ENCODE data around the gene ATF6.

The ATF6 gene

DNA sequence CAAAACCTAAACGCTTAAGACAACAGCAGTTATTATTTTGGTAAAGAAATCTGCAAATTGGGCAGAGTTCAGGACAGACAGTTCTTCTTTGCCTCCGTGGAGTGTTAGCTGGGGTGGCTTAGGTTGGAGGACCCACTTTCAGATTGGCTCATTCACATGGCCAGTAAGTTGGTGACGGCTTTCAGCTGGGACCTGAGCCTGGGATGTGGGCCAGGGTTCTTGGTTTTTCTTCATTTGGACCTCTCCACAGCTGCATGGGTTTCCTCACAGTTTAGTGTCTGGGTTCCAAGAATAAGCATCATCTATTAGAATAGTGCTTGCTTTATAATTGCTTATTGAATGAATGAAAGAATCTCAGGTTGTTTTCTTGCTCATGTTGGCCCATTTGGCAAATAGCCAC, 72.2 kb downstream of the ATF6 start:
- DNase-seq, result no peak

DNA sequence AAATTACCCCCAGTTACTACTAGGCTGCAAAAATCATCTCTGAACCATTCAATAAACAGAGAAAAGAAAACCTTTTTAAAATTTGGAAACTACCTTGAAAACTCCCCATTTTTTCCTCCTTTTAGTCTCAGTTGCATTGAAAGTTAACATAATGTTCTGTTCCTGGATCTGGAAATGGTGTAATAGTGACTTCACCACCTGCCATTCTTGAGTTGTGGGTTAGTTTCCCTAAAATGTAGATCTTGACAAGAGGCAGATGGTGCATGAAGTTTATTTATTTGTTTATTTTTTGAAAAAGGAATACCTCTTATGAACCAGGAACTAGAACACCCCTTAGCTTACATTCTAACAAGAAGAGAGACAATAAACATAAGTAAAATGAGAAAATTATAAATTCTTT, 72.8 kb downstream of the ATF6 start:
- DNase-seq, result no peak

DNA sequence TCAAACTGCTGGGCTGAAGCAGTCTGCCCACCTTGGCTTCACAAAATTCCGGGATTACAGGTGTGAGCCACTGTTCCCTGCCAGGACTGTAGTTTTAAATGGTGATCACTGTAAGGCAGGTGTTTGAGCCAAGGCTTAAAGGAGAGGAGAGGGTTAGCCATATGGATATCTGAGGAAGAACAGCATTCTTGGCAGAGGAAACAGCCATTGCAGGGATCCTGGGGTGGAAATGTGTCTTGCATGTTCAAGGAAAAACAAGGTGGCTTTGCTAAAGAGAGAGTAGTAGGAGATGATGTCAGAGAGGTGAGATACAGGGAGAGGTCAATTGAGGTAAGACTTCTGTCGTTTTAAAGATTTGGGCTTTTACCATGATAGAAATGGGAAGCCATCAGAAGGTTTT, 73.5 kb downstream of the ATF6 start:
- no peak for DNase-seq

DNA sequence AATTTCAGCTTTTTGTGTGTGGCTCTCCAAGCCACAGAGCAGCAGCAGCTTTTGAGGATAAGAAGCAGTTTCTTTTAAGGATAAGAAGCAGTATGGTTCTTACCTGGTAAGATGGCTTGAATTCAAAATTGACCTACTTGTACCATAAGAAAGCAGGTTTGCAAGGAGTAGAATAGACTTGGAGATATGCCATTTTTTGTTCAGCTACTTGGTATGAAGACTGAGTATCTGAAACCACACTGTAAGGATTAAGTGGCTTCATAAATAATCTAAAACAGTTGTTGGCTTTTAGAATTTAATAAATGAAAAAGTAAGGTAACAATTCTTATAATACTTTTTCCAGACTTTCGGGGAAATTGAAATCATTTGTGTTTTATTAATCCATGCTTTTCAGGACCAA, 74.2 kb downstream of the ATF6 start:
- DNase-seq, result no peak

DNA sequence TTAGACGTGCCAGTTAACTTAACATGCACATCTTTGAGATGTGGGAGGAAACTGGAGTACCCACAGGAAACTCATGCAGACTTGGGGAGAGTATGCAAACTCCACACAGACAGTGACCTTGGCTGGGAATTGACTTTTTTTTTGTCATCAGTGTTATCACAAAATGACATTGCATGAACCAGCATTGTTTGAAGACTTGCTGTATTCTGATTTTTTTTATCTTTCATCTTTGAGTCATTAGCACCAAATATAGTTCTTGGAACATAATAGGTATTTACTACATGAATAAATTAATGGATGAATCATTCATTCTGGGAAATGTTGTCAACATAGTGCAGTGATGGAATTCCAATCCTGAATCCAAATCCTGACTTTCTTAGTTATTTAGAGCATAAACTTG, 77.0 kb downstream of the ATF6 start:
- DNase-seq, result peak; percentile 7

DNA sequence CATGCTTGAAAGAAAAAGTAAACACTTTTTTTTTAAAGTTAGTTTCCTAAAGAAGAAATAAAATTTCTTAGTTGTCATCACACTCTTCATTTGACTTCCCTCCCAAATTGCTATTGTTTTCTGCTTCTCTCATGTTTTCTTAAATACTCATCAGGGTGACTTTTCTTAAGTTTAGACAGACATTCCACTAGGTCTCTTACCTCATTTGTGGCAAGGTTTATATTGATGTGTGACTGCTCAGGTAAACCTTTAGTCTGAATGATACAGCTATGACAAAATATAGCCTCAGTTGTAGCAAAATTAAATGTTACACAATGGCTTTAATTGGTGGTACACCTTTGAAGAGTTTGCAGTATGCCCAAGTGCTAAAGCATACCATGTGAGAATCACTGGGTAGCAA, 78.6 kb downstream of the ATF6 start:
- no peak for DNase-seq

DNA sequence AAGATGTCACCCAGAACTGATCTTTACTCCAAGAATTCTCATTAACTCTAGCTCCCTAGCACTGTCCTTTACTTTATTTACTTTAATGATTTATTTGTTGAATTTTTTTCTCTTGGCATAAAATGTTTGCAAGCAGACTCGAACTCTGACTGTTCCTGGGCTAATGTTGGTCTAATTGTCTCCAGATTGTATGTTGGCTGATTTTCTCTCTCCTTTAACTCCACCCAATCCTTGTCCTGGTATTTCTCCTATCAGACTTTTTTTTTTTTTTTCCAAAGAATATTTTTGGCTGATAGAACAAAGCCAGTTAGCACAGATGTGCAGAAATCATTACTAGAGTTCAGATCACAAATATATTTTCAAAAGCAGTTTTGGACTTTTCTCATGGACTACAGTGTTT, 82.6 kb downstream of the ATF6 start:
- DNase-seq, result no peak

DNA sequence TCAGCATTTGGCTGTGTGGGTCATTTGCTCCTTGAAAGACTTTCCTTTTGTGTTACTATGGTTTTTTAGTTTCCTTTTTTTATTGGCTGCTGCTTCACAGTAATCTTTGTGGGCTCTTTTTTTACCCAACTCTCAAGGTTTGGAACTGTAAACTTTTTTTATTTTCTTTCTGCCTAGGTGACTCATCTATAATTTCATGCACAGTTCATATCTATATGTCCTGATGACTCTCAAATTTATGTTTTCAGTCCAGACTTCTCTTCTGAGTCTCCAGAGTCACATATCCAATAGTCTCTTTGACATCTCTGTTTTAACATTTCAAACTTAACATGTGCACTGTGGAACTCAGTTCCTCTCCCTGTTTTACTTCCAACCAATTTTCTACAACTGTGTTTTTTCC, 83.4 kb downstream of the ATF6 start:
- no peak for DNase-seq

DNA sequence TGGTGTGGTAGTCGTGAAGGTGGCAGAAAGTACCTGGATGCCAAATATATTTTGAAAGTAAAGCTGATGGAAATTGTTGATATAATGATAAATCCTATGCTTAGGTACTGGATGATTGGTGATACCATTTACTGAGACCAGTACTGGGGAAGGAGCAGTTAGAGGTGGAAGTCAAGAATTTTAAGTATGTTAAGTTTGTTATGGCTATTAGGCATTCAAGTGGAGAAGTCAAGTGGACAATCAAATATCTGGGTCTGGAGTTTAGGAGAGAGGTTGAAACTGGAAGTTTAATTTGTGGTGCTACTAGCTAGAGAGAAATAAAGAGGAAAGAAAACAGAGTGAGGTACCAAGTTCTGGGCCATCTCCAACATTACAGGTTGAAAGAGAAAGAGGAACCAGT, 89.1 kb downstream of the ATF6 start:
- no peak for DNase-seq

DNA sequence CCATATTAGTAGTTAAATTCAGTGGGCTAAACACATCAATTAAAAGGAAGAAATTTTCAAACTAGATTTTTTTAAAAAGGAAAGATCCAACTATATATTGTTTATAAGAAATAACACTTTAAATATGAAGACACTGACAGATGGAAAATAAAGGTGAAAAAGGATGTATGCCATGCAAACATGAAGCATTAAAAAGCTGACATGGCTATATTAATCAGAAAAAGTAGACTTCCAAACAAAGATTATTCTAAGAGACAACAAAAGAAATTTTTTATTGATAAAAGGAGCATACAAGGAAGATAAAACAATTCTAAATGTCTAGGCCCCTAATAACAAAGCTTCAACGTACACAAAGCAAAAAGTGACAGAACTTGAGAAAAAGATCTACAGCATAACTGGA, 92.2 kb downstream of the ATF6 start:
- DNase-seq, result no peak

DNA sequence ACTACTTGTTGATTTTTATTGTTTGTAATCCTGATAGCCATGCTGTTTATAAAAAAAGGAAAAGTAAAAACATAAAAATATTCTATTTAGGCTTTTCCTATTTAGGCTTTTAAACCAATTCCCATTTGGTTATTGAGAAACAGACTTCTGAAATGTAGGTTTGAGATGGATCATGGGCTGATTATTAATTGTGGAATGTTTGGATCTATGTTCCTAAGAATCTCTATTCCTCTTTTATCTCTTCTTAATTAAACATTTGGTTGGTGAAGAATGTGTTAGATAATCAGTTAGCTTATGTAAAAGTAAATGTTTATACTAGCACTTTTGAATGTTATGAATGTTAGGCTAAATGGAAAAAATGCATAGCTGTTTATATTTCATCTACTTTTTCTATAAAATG, 97.4 kb downstream of the ATF6 start:
- no peak for DNase-seq

DNA sequence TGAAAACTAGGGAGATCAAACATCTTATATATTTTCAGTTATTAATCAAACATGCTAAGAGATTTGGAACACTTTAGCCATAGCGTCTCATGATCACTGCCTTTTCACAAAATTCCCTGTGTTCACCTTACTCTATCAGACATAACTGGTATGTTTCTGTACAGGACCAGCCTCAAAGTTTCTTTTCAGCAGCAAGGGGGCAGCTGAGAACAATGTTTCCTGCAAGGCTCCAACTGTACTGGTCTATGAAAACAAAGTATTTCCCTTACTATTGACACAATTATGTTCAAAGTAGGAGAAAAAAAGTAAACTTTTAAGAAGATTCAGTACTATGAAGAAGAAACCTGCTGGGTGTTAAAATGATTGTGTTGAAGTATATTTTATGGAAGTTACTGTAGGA, 98.5 kb downstream of the ATF6 start:
- DNase-seq, result peak; percentile 17

DNA sequence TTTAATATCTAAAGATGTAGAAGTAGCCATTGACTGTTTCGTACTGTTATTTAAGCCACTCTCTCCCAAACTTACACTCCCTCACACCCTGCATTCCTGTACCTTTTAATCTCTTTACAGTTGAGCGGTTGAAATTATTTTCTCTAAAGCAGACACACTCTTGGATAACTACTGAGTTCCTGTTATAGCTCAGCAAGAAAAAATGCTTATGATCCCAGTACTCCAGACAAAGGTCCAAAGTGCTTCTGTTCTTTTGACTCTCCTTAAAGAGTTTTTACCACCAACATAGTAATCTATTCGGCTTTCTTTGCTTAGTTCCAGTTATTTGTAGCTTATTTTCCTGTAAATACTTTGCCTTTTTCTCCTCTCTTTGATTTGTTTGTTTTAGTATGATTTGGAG, 100.1 kb downstream of the ATF6 start:
- no peak for DNase-seq

DNA sequence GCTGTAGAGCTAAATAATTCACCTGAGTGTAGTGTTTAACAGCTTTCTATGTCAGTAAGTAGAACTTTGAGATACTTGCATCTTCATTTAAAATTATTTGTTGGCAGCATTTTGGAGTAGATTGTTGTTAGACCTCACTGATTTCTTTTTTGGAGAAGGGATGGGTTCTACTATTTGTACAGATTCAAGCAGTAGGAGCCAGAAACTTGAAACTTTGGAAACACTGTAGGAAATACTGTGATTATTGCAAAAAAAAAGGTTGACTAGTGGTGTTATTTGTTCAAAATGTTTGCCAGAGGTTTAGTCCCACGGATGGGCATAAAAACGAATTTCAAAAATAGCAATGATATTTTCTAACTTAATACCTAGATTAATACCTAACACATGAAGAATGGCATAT, 102.7 kb downstream of the ATF6 start:
- no peak for DNase-seq

DNA sequence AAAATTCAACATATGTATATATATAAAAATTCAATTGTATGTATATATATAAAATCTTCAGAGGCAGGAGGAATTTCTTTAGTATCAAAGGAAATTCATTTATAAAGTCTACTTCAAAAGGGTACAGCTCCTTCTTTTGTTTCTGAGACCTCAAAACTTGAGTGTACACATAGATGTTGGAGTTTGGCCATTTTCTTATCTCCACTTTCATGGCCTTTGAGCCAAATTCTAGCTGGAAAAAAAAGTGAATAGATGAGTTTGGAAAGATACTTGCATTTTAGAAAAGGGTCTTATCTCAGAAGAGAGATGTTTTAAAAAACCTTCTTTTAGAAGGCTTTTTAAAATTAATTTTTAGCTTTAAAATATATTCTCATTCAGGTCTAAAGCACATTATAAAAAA, 103.2 kb downstream of the ATF6 start:
- peak; percentile 20 for DNase-seq

DNA sequence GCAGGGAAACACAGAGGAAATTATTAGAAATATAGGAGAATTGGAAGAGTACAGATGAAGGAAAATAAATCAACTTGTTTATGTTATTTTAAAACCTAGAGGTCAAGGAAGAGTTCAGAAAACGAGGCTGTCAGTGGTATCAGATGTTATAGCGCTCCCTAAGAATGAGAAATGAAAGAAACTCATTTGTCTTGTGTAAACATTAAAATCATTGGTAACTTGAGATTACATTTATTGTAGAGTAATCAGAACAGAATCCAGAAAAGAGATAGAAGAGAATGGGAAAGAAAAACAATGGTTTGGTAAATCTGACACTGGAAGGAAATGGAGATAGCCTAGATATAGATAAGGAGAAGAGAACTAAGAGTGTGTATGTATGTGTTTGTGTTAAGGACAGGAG, 106.4 kb downstream of the ATF6 start:
- DNase-seq, result no peak

DNA sequence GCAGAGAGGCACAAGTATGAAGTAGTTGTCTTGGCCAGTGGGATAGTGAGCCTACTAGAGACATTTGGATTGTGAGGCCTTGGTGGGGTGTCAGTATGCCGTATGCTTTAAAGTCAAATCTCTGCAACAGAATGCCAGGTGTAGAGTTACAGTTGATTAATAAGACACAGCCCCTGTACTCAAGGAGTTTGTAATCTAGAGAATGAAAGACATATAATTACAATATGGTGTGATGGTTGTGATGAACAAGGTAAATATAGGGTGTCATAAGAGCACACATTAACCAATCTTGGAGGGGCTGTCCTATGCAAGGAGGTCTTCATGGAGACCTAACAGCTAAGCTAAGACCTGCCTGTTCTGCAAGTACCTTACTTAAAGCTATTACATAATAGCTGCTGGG, 113.1 kb downstream of the ATF6 start:
- DNase-seq, result no peak

DNA sequence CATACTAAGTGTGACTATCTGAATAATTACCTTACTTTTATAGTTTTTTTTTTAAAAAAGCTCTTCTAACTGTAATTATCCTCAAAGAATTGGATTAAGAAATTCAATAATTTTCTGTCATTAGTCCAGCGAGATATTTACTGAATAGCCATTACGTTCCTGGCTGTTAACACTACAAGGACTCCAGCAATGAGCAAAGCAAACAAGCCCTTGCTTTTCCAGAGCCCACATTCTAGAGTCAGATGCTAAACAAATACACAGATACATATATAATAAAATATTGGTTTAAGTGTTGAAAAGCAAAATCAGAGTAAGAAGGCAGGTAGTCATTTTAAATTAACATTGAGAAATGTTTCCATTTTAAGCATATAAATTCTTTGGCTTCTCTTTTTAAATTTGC, 118.4 kb downstream of the ATF6 start:
- DNase-seq, result no peak

DNA sequence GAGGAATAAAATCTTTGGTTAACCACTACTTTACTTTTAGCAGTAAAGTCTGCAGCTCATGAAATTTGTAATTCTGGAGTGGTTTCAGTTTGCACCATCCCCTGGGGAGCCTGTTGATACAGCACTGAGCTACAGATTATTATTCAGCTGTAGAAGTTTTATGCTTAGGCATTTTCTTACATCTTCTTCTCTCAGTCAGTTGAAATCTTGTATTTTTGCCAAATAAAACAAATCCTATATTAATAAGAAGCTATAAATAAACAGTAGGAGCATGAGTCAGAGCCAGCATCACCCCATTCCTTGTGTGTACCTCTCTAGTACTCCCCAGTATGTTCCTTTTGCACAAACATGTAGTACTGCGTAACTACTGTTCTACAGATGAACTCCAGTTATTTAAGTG, 118.9 kb downstream of the ATF6 start:
- DNase-seq, result no peak

DNA sequence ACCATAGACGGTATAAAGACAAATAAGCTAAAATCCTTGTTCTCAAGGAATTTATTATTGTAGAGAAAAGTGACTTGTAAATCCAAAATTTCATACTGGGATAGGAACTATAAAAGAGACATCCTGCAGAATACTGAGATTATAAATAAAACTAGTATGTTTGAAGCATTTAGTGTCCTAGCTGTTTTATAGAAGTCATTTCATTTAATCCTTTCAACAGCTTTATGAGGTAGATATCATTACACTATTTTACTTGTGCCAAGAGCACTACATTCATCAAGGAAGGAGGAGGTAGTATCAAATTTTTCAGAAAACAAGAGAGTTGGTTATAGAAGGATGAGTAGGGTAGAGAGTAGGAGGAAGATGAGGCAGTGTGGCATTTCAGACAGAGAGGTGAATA, 119.6 kb downstream of the ATF6 start:
- DNase-seq, result no peak

DNA sequence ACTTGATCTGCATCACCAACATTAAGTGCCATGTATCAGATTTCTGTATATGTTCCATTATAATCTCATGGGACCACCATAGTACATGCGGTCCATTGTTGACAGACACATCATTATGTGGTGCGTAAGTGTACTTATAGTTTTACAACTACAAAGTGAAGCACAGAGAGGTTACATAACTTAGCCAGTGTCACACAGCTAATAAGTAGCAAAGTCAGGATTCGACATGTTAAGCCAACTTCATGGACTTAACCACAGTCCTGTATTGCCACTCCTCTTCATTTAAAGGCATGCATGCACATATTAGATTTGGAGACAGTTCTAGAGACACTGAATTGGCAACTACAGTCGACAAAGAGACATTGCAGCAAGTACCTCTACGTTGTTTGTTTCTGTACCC, 120.5 kb downstream of the ATF6 start:
- no peak for DNase-seq

DNA sequence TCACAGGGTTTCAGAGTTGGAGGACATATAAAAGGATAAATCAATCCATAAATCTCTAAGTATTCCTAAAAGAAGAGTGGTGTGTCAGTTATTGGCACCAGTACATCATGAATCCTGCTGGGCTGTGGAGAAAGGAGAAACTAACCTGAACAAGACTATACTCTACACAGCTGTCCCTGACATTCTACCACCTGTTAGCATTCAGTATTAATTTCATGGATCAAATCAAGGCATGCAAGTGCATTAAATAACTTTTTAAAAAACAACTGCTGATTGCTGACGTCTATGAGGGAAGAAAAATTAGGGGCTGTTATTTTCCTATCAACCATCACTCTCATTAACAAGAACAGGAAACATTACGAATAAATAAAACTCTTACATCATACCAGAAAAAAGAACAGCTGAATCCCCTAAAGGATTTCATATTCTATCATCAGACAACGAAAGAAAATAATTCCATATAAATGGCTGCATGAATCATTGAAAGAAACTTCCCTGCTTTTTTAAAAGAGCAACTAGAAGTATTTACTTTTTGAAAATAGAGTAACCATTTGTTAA, 121.7 kb downstream of the ATF6 start:
- DNase-seq, result no peak

DNA sequence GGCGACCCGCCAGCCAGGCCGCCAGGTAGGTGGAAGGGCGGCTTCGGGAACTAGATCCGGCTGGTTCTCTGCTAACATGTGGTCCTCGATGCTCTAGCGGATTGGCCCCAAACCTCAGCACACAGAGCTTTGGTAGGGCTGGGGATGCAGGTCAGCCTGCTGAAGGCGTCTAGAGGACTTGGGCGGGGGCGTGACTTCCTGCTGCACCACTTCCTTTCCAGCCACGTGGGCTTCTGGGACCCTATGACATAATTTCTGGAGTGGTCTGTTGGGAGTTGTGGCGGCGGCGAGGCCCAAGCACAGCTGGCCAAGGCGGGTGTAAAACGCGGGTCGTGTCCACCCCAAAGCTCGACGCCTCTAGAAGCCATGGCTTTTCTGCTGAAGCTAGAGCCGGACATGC, 124.5 kb downstream of the ATF6 start:
- DNase-seq, result no peak

DNA sequence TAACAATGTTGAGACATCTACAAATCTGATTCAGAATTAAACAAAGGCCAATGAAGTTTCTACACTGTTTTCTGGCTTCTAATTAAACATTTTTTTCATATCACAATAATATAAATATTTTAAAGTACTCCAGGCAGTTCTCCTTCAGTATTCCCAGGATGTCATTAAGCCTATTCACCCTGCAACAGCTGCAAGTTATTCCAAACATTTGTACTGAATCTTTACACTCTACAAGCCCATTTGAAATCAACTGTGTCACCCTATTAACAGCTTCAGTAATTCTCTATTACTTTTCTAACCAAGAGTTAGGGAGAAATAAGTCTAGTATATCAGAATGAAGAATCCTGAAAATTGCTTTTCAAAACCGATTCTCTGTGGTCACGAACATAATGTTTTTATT, 133.0 kb downstream of the ATF6 start:
- no peak for DNase-seq

DNA sequence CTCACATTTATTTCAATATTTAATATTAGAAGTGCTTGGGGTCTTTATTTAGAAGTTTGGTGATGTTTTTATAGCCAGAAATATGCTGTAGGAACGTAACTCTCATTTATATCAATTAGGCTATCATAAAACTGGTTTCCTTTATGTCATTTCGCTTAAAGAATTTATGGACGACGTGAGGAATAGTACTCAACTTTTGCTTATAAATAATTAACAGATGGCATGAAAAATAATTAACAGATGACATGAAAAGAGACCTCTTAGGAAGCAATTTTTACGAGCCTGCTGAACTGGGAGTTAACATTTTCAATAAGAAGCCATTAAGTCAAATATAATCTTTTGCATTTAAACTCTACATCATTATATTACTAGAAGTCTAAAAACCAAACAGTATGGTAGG, 134.0 kb downstream of the ATF6 start:
- DNase-seq, result no peak

DNA sequence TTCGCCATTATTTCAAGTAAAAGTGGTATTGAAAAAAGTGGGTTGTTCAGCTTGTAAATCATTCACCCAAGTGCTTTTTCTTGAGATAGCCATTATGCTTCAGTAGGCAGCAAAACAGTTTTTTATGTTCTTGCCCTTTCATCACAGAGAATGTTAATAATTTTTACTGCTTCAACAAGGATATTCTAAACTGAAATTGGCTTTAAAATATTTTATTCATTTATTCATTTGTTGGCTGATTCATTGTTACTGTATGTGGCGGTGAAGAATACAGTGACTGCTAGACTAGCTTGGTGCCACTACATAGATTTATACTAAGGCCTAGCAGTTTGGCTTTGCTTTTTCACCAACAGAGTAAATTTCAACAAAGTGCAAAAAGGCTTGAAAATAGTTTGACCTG, 136.1 kb downstream of the ATF6 start:
- no peak for DNase-seq
